DND-41 (cell line): ENCODE data around the gene NR2E1.

Experiments
- ATAC-seq: fragments of 200-7000 bp; cut with Tn5 transposase; 3 replicates; pipeline ENCODE4 v1.9.1; 2021; ENCODE audit warnings: low read depth; ENCODE audit not compliant: insufficient read depth
- DNase-seq: peaks from one replicate; pipeline ENCODE4 v3.0.0-alpha.2; 2020
- H2AFZ ChIP-seq: 2 replicates; pipeline ENCODE4 v1.6.0; 2012; ENCODE audit warnings: low read depth, low read length
- H3K27ac ChIP-seq: 2 replicates; pipeline ENCODE4 v1.5.1; 2012; ENCODE audit warnings: low read length, inconsistent platforms
- H3K27me3 ChIP-seq: fragments of 200-600 bp; sonication (generic); 2 replicates; pipeline ENCODE4 v1.6.0; 2012; ENCODE audit warnings: low read length, mild to moderate bottlenecking, inconsistent platforms; ENCODE audit not compliant: insufficient read depth, poor library complexity
- H3K36me3 ChIP-seq: 2 replicates; pipeline ENCODE4 v1.5.1; 2012; ENCODE audit warnings: low read length, inconsistent platforms; ENCODE audit not compliant: insufficient read depth
- H3K4me1 ChIP-seq: 2 replicates; pipeline ENCODE4 v1.5.1; 2012; ENCODE audit warnings: mild to moderate bottlenecking, low read length; ENCODE audit not compliant: insufficient read depth
- H3K4me2 ChIP-seq: 2 replicates; pipeline ENCODE4 v1.6.0; 2012; ENCODE audit warnings: mild to moderate bottlenecking, moderate library complexity, low read length, inconsistent platforms; ENCODE audit not compliant: insufficient read depth
- H3K4me3 ChIP-seq, 2 experiments: fragments of 200-600 bp in 1 of 2; shearing (Covaris generic) in 1 of 2; 2 replicates each; pipeline ENCODE4 v1.5.1; 2012 to 2016; ENCODE audit warnings: inconsistent platforms in 2 of 2, low read length in 2 of 2, mild to moderate bottlenecking in 2 of 2, low read depth in 1 of 2, moderate library complexity in 1 of 2
- H3K79me2 ChIP-seq: 2 replicates; pipeline ENCODE4 v1.6.0; 2012; ENCODE audit warnings: low read length, inconsistent platforms; ENCODE audit not compliant: insufficient read depth
- H3K9ac ChIP-seq: 2 replicates; pipeline ENCODE4 v1.6.0; 2012; ENCODE audit warnings: low read depth, mild to moderate bottlenecking, inconsistent platforms, low read length, moderate library complexity
- H3K9me3 ChIP-seq: 2 replicates; pipeline ENCODE4 v1.5.1; 2012; ENCODE audit warnings: low read length, moderate library complexity, mild to moderate bottlenecking, inconsistent platforms; ENCODE audit not compliant: insufficient read depth, severe bottlenecking
- H4K20me1 ChIP-seq: 2 replicates; pipeline ENCODE4 v1.6.0; 2012; ENCODE audit warnings: low read length; ENCODE audit not compliant: insufficient read depth
- EZH2 ChIP-seq: IDR thresholded peaks from 3 replicates; pipeline ENCODE4 v1.6.1; 2012; ENCODE audit warnings: borderline replicate concordance, low read depth, mild to moderate bottlenecking, moderate library complexity, low read length, inconsistent platforms; ENCODE audit not compliant: severe bottlenecking
- TF ChIP-seq, protein P1 (sequence below): IDR thresholded peaks from 2 replicates; pipeline ENCODE4 v1.5.1; 2012; ENCODE audit warnings: borderline replicate concordance, low read length, moderate library complexity, mild to moderate bottlenecking; ENCODE audit not compliant: poor library complexity, severe bottlenecking; ENCODE audit errors: extremely low read depth

The NR2E1 gene

GRCh38 chr6:108238322-108238721 is 72.5 kb downstream of the NR2E1 start:
- H2AFZ ChIP-seq: no peak overlapping the region
- H4K20me1 ChIP-seq: peaks cover 20% of the 10 kb centered on the region; the same call in 1 of the 2 replicates
- no peak overlapping the region for H3K9ac ChIP-seq
- peaks cover 91% of the 10 kb centered on the region for H3K79me2 ChIP-seq
- no peak overlapping the region for H3K27ac ChIP-seq
- H3K4me2 ChIP-seq: no peak overlapping the region
- no peak for TF ChIP-seq EZH2
- TF ChIP-seq, protein P1, sequence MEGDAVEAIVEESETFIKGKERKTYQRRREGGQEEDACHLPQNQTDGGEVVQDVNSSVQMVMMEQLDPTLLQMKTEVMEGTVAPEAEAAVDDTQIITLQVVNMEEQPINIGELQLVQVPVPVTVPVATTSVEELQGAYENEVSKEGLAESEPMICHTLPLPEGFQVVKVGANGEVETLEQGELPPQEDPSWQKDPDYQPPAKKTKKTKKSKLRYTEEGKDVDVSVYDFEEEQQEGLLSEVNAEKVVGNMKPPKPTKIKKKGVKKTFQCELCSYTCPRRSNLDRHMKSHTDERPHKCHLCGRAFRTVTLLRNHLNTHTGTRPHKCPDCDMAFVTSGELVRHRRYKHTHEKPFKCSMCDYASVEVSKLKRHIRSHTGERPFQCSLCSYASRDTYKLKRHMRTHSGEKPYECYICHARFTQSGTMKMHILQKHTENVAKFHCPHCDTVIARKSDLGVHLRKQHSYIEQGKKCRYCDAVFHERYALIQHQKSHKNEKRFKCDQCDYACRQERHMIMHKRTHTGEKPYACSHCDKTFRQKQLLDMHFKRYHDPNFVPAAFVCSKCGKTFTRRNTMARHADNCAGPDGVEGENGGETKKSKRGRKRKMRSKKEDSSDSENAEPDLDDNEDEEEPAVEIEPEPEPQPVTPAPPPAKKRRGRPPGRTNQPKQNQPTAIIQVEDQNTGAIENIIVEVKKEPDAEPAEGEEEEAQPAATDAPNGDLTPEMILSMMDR: no peak
- H3K36me3 ChIP-seq: peaks cover 42% of the 10 kb centered on the region
- no peak overlapping the region for H3K4me3 ChIP-seq
- no peaks in the 10 kb centered on the region for H3K4me1 ChIP-seq
- H3K9me3 ChIP-seq: no peaks in the 10 kb centered on the region
- no peaks in the 10 kb centered on the region for H3K27me3 ChIP-seq
- ATAC-seq: no peak
- no peak for DNase-seq
